H1 (cell line): Measurements from ENCODE around the gene RYR3. TPM values are rescaled to one million over a fixed set of nuclear protein-coding genes. Genes with fewer than 3 reads are reported as not detected.

Source experiments
- CTCF ChIA-PET: fragments of 300-600 bp; sonication (Branson Sonifier 250); formaldehyde crosslinking; loops from one replicate; lab custom pipeline; 2021; ENCODE audit not compliant: partially characterized antibody; lab: Charles Lee
- POLR2A ChIA-PET: fragments of 300-600 bp; sonication (Branson Sonifier 250); formaldehyde crosslinking; loops from one replicate; lab custom pipeline; 2021; ENCODE audit warnings: inconsistent platforms; ENCODE audit not compliant: partially characterized antibody; lab: Charles Lee
- DNase-seq, 2 experiments: peaks; one replicate each; pipeline versions ENCODE4 v3.0.0 to v3.0.0-alpha.2; 2010 to 2022; ENCODE audit warnings: low spot score in 2 of 2, low read depth in 1 of 2, mixed read lengths in 1 of 2
- FAIRE-seq: peaks from 2 replicates; lab custom pipeline; 2011; peaks lifted over from hg19 to GRCh38; lab: Jason Lieb, UNC
- H2AFZ ChIP-seq: 2 replicates; pipeline ENCODE4 v1.8.1; 2012; ENCODE audit warnings: low read length, inconsistent platforms
- H2AK5ac ChIP-seq: 2 replicates; pipeline ENCODE4 v1.6.1; 2013; ENCODE audit warnings: low read depth, low read length
- H2BK120ac ChIP-seq: replicated peaks from 2 replicates; pipeline ENCODE3; 2013; ENCODE audit warnings: low read depth, low read length, inconsistent platforms
- H2BK12ac ChIP-seq: 2 replicates; pipeline ENCODE4 v1.6.1; 2013; ENCODE audit warnings: low read depth, low read length
- H2BK15ac ChIP-seq: 2 replicates; pipeline ENCODE4 v1.6.1; 2013; ENCODE audit warnings: low read length
- H2BK20ac ChIP-seq: 2 replicates; pipeline ENCODE4 v1.6.1; 2013; ENCODE audit warnings: low read length
- H2BK5ac ChIP-seq: 2 replicates; pipeline ENCODE4 v1.6.1; 2013; ENCODE audit warnings: low read depth, low read length
- H3K14ac ChIP-seq: 2 replicates; pipeline ENCODE4 v1.6.1; 2013; ENCODE audit warnings: inconsistent platforms; ENCODE audit not compliant: insufficient read length
- H3K18ac ChIP-seq: 2 replicates; pipeline ENCODE4 v1.6.1; 2013; ENCODE audit warnings: low read length; ENCODE audit errors: extremely low read depth
- H3K23ac ChIP-seq: 2 replicates; pipeline ENCODE4 v1.6.1; 2013; ENCODE audit warnings: inconsistent platforms; ENCODE audit not compliant: insufficient read length
- H3K23me2 ChIP-seq: 2 replicates; pipeline ENCODE4 v1.6.1; 2013; ENCODE audit warnings: low read depth, low read length
- H3K27ac ChIP-seq: 2 replicates; pipeline ENCODE4 v1.6.1; 2011; ENCODE audit warnings: low read depth, low read length, inconsistent platforms
- H3K27me3 ChIP-seq, 4 experiments: replicated peaks in 1 of 4; 1 replicate in 1 of 4; 2 replicates in 3 of 4; pipeline versions ENCODE4 v1.6.1 to v1.8.1; 2011 to 2013; ENCODE audit warnings: low read length in 3 of 4, mild to moderate bottlenecking in 3 of 4, inconsistent platforms in 2 of 4, mixed read lengths in 2 of 4, moderate library complexity in 1 of 4; ENCODE audit not compliant: control insufficient read depth in 3 of 4, insufficient read depth in 3 of 4; ENCODE audit errors: extremely low read depth in 1 of 4
- H3K36me3 ChIP-seq, 4 experiments: 2 replicates each; pipeline versions ENCODE4 v1.6.1 to v1.8.1; 2011 to 2013; ENCODE audit warnings: mild to moderate bottlenecking in 4 of 4, low read length in 3 of 4, moderate library complexity in 2 of 4, control low read depth in 1 of 4, inconsistent platforms in 1 of 4; ENCODE audit not compliant: insufficient read depth in 4 of 4, control insufficient read depth in 2 of 4
- H3K4ac ChIP-seq: replicated peaks from 2 replicates; pipeline ENCODE3; 2013; ENCODE audit warnings: low read length, low read depth, mixed read lengths, inconsistent platforms; ENCODE audit not compliant: insufficient read length
- H3K4me1 ChIP-seq, 4 experiments: replicated peaks in 1 of 4; 1 replicate in 1 of 4; 2 replicates in 3 of 4; pipeline versions ENCODE4 v1.6.1 to v1.8.1; 2011 to 2013; ENCODE audit warnings: low read length in 3 of 4, inconsistent platforms in 2 of 4, mixed read lengths in 1 of 4; ENCODE audit not compliant: insufficient read depth in 4 of 4, control insufficient read depth in 3 of 4
- H3K4me2 ChIP-seq, 2 experiments: 2 replicates each; pipeline versions ENCODE4 v1.6.1 to v1.8.1; 2011 to 2013; ENCODE audit warnings: low read depth in 2 of 2, low read length in 2 of 2, control low read depth in 1 of 2, inconsistent platforms in 1 of 2, mild to moderate bottlenecking in 1 of 2; ENCODE audit not compliant: insufficient read depth in 1 of 2
- H3K4me3 ChIP-seq, 4 experiments: fragments of 200-600, 300-600 bp in 1 of 4; sonication (generic), shearing (Covaris generic), sonication (Bioruptor Twin) in 1 of 4; 2 replicates each; pipeline versions ENCODE4 v1.5.1 to v1.8.1; 2011 to 2016; ENCODE audit warnings: low read length in 4 of 4, low read depth in 3 of 4, control low read depth in 2 of 4, inconsistent platforms in 2 of 4, mild to moderate bottlenecking in 2 of 4, mixed read lengths in 1 of 4, moderate library complexity in 1 of 4; ENCODE audit not compliant: insufficient read depth in 2 of 4; ENCODE audit errors: extremely low read depth in 1 of 4
- H3K56ac ChIP-seq: replicated peaks from 2 replicates; pipeline ENCODE3; 2013; ENCODE audit warnings: low read depth, mild to moderate bottlenecking, mixed read lengths, low read length, inconsistent platforms; ENCODE audit not compliant: insufficient read length
- H3K79me1 ChIP-seq: 2 replicates; pipeline ENCODE4 v1.6.1; 2013; ENCODE audit warnings: low read depth, low read length, control low read depth
- H3K79me2 ChIP-seq, 2 experiments: 2 replicates each; pipeline versions ENCODE4 v1.6.1 to v1.8.1; 2012 to 2013; ENCODE audit warnings: low read length in 2 of 2, mild to moderate bottlenecking in 2 of 2, inconsistent platforms in 1 of 2; ENCODE audit not compliant: insufficient read depth in 2 of 2, control insufficient read depth in 1 of 2
- H3K9ac ChIP-seq, 4 experiments: replicated peaks in 1 of 4; 1 replicate in 1 of 4; 2 replicates in 3 of 4; pipeline versions ENCODE4 v1.6.1 to v1.8.1; 2011 to 2013; ENCODE audit warnings: low read depth in 3 of 4, low read length in 3 of 4, control low read depth in 2 of 4, mild to moderate bottlenecking in 2 of 4, moderate library complexity in 2 of 4, inconsistent platforms in 1 of 4; ENCODE audit errors: extremely low read depth in 1 of 4
- H3K9me3 ChIP-seq, 2 experiments: 2 replicates each; pipeline versions ENCODE4 v1.6.1 to v1.8.1; 2012 to 2013; ENCODE audit warnings: mild to moderate bottlenecking in 2 of 2, moderate library complexity in 2 of 2, control low read depth in 1 of 2, inconsistent platforms in 1 of 2, low read depth in 1 of 2, low read length in 1 of 2, mixed read lengths in 1 of 2; ENCODE audit not compliant: insufficient read depth in 2 of 2
- H4K20me1 ChIP-seq, 2 experiments: replicated peaks in 1 of 2; 2 replicates each; pipeline versions ENCODE3 to v1.8.1; 2011 to 2013; ENCODE audit warnings: inconsistent platforms in 2 of 2, low read length in 2 of 2, mild to moderate bottlenecking in 1 of 2; ENCODE audit not compliant: insufficient read depth in 2 of 2, control insufficient read depth in 1 of 2
- H4K5ac ChIP-seq: 2 replicates; pipeline ENCODE4 v1.6.1; 2013; ENCODE audit warnings: low read length, low read depth, mixed read lengths, inconsistent platforms; ENCODE audit not compliant: insufficient read length
- H4K8ac ChIP-seq: 2 replicates; pipeline ENCODE4 v1.8.0; 2013; ENCODE audit warnings: mild to moderate bottlenecking, moderate library complexity, low read length, inconsistent platforms; ENCODE audit not compliant: insufficient read depth; ENCODE audit errors: extremely low read depth
- H4K91ac ChIP-seq: replicated peaks from 2 replicates; pipeline ENCODE3; 2013; ENCODE audit warnings: low read length, mixed read lengths, inconsistent platforms; ENCODE audit not compliant: insufficient read length
- BCL11A ChIP-seq, 2 experiments: IDR thresholded peaks; one replicate each; pipeline ENCODE4 v1.6.1; 2011; ENCODE audit warnings: low read depth in 2 of 2, low read length in 2 of 2, mild to moderate bottlenecking in 2 of 2
- JUND ChIP-seq: IDR thresholded peaks from 2 replicates; pipeline ENCODE4 v1.6.1; 2011; ENCODE audit warnings: mild to moderate bottlenecking, improper control_type of control experiment, low read length
- RNF2 ChIP-seq: fragments of 200-900, 300-1000 bp; sonication (generic); IDR thresholded peaks from 2 replicates; pipeline ENCODE4 v1.7.1; 2016; ENCODE audit warnings: borderline replicate concordance, low read depth, mild to moderate bottlenecking, antibody characterized with exemption, low read length; ENCODE audit not compliant: poor library complexity, severe bottlenecking; ENCODE audit errors: missing control alignments
- USF2 ChIP-seq: IDR thresholded peaks from 2 replicates; pipeline ENCODE4 v1.6.1; 2011; ENCODE audit warnings: low read length, improper control_type of control experiment
- WGBS, 2 experiments: shearing (Covaris generic) in 1 of 2; methylation state at CpG; one replicate each; pipeline versions ENCODE4 v1.1.6 to v1.1.7; 2013 to 2015; ENCODE audit warnings: low lambda C conversion rate in 2 of 2, mixed read lengths in 2 of 2, inconsistent platforms in 1 of 2, low coverage in 1 of 2, missing lambda C conversion rate in 1 of 2; ENCODE audit not compliant: insufficient replicate concordance in 2 of 2, insufficient coverage in 1 of 2, insufficient read length in 1 of 2; ENCODE audit errors: extremely low coverage in 1 of 2, missing lambda C conversion rate in 1 of 2; 5-methylcytosine and 5-hydroxymethylcytosine counted together
- polyA plus RNA-seq, 7 experiments: library from polyadenylated mRNA; depleted of rRNA in 3 of 7; stranded (reverse) in 5 of 7; unstranded in 2 of 7; fragments of >200 nt in 5 of 7; fragments of 200-250 nt in 2 of 7; gene quantifications; 1 replicate in 5 of 7; 2 replicates in 1 of 7; 4 replicates in 1 of 7; pipeline versions ENCODE4 v1.2.1 to v1.2.3, GENCODE V29; 2011 to 2013; ENCODE audit warnings: missing spikeins in 2 of 7, mixed read lengths in 2 of 7
- total RNA-seq: library from RNA; stranded (reverse); fragmentation: NEBNext Ultra II Directional; extraction: Animal tissue kit (Norgen Biotek cat#: 25700); gene quantifications from 2 replicates; pipeline ENCODE4 v1.2.1, GENCODE V29; 2021

Gene RYR3
- total and polyA plus RNA-seq, 2 of the 8 experiments (the other 6 are each of a cell fraction or from before 2014, with no cell fraction given), result 0.33 to 3.4 TPM

GRCh38 chr15:33768670-33769190 lies 458.0 kb downstream of the RYR3 start:
- no peak overlapping the region for H2BK120ac ChIP-seq
- no peak for TF ChIP-seq BCL11A (IDR thresholded peaks at IDR 0.05; ENCODE audit: low read depth in 2 of 2, low read length in 2 of 2)
- no peak for TF ChIP-seq RNF2
- TF ChIP-seq USF2, result no peak
- no peak for TF ChIP-seq JUND
- TF ChIP-seq, all 59 proteins: peak for 0
- Histone ChIP-seq H3K14ac (no peak overlapping the region), H2AK5ac (no peak overlapping the region), H3K56ac (no peak overlapping the region), H4K8ac (no peak overlapping the region), H3K9ac (no peak overlapping the region), H2BK20ac (no peak overlapping the region), H4K91ac (no peak overlapping the region), H3K4me3 (no peak overlapping the region), H3K27me3 (no peaks in the 10 kb centered on the region), H2BK5ac (no peak overlapping the region), H3K9me3 (no peaks in the 10 kb centered on the region), H3K23me2 (no peaks in the 10 kb centered on the region), H3K23ac (no peak overlapping the region), H2BK15ac (no peak overlapping the region), H3K27ac (no peak overlapping the region), H4K5ac (no peak overlapping the region), H3K79me1 (no peaks in the 10 kb centered on the region), H3K4me1 (no peaks in the 10 kb centered on the region; a peak in 2 of 7 replicates), H4K20me1 (no peaks in the 10 kb centered on the region), H3K79me2 (no peaks in the 10 kb centered on the region), H2BK12ac (no peak overlapping the region), H2AFZ (no peak overlapping the region), H3K4ac (no peak overlapping the region), H3K4me2 (no peak overlapping the region), H3K18ac (no peak overlapping the region), H3K36me3 (no peaks in the 10 kb centered on the region)
- 93% methylated on average over 6 of the region's 6 CpGs; no CpG with 5 or more reads in 1 of the 2 experiments for WGBS, 2 experiments
- ChIA-PET POLR2A (no interaction called here), CTCF (interaction anchor here (0.8 kb wide), 1 partner anchor 9 kb away, joined by 3 read pairs; no protein-coding TSS in a partner anchor)
- DNase-seq, result no peak
- FAIRE-seq, result no peak
